GM15510 (cell line): ENCODE measurements around the gene HSPG2.

ENCODE experiments used
- POLR2A ChIP-seq: IDR thresholded peaks from 3 replicates; pipeline ENCODE4 v1.6.1; 2011; ENCODE audit warnings: borderline replicate concordance; ENCODE audit not compliant: insufficient read length; ENCODE audit errors: extremely low read depth

Gene HSPG2

DNA sequence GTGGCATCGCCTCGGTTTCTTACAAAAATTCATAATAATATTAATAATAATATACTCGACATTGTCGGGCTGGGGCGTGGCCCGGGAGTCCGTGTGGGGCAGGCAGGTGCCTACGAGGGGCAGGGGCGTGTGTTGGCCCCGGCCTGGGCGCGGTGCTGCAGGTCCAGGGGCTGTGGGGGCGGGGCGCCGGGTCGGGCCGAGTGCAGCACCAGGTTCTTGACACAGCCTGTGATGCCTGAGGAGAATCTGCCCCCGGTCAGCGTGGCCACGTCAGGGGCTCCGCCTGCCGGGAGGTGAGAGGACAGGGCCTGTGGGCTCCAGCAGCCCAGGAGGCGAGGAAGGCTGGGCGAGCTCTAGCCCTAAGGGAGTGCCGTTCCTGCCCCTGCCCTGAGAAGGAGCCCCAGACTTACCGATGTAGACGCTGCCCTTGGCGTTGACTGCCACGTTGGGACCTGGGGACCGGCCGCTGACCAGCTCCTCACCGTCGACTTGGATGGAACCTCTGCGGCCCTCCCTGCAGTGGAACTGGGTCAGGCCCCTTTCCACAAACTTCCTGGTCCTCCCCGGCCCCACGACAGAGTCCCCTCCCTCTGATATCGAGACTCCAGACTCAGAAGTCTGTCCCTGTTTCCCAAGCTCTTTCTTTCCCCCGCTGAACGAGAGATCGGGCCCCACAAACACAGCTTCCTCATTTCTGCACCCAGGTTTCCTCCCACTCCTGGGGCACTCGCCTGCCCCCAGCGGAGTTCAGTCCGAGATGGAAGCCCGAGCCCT, 113.7 kb downstream of the HSPG2 start:
- TF ChIP-seq POLR2A, result no peak

DNA sequence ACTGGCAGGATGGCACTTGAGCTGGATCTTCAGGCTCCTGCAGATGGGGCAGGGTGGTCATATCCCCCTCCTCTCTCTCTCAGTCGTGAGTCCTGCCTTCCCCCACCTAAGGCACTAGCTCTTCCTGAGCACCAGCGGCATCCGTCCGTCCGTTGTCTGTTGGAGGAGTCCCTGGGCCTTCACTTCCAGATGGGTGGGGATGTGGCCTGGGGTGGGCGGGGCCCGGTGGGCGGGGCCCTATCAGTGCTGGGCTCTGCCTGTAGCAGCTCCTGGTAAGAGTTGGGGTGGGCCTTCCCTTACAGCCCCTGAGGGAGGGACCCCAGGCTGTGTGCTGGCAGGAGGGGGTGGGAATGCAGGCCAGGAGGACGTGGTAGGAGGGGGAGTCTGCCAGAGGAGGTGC, 114.8 kb downstream of the HSPG2 start:
- no peak for TF ChIP-seq POLR2A

DNA sequence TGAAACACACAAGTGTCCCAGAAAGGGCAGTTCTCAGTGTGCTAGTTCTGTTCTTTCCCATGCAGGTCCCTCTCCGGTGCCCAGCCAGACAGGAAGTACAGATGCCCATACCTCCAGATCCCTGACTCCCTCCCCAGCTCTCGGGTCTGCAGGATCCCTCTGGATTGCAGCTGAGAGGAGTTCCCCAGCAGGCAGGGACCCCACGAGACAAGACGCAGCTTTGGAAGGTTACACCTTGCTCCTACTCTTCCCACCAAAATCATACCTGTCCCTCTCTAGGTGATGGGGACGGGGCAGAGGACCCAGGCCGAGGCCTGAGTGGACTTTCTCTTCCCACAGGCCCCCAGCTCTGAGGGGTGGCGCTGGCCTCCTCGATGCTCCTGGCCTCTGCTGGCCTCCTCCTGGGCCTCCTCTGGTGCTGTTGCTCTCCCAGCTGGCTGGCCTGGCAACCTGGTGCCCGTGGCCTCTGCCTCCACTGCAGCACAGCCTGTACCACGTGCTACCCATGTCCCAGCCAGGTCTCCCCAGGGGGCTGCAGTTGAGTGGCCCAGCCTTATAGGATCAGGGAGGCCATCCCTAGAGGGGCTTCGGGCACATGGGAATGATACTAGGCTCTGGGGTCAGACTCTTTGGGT, 115.6 kb downstream of the HSPG2 start:
- TF ChIP-seq POLR2A, result no peak

DNA sequence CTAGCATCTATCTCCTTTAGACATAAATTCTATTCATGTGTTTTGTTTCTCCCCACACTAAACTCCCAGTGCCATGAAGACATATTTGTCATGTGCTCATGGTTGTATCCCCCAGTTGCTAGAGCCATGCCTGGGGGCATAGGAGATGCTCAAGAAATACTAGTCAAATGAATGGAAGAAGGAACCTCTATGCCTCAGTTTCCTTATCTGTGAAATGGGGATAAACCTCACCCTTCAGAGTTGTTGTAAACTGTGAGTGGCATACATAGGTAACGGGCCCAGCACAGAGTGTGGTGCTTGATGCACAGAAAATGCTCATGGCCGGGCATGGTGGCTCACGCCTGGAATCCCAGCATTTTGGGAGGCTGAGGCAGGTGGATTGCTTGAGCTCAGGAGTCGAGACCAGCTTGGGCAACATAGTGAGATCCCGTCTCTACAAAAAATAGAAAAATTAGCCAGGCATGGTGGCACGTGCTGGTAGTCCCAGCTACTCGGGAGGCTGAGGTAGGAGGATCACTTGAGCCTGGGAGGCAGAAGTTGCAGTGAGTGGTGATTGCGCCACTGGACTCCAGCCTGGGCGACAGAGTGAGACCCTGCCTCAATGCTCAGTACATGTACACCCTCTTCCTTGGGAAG, 116.4 kb downstream of the HSPG2 start:
- TF ChIP-seq POLR2A, result no peak

DNA sequence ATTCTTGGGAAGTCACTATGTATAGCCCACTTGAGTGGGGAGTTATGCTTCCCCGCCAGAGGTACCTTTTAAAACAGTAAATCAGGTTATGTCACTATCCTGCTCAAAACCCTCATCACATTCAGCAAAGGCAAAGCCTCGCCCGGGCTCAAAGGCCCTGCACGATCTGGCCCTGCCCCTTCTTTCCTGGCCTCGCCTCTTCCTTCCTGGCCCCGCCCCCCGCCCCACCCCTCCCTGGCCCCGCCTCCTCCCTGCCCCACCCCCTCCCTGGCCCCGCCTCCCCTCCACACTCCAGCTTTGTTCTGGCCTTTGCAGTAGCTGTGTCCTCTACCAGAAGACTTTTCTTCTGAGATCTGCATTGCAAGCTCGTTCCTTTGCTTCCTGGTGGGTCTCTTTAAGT, 118.5 kb downstream of the HSPG2 start:
- no peak for TF ChIP-seq POLR2A

DNA sequence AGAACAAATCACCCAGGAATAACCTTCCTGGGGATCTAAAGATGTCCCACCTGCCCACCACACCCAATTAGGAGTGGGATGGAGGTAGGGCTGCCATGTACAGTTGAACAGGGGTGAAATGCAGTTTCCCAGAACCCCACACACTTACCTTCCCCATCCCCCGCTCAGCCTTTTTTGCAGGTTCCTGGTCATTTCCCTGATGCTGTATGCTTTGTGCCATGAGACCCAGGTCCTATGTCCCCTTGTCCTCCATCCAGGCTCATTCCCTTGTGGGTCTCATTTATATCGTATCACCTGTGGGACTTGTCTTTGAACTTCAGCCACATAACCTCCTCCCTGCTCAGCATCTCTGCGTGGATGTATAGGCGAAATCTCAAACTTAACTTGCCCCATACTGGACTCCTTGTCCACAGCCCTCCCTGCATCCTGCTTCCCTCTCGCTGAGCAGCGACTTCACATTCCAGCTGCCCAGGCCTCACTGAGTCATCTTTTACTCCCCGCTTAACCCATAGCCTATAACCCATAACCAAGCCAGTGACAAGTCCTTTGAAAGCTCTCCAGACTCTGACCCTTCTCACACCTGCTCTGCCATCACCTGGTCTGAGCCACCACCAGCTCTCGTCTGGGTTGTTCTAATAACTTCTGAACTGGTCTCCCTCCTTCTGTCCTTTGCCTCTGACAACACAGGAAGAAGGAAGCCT, 120.4 kb downstream of the HSPG2 start:
- TF ChIP-seq POLR2A, result no peak

DNA sequence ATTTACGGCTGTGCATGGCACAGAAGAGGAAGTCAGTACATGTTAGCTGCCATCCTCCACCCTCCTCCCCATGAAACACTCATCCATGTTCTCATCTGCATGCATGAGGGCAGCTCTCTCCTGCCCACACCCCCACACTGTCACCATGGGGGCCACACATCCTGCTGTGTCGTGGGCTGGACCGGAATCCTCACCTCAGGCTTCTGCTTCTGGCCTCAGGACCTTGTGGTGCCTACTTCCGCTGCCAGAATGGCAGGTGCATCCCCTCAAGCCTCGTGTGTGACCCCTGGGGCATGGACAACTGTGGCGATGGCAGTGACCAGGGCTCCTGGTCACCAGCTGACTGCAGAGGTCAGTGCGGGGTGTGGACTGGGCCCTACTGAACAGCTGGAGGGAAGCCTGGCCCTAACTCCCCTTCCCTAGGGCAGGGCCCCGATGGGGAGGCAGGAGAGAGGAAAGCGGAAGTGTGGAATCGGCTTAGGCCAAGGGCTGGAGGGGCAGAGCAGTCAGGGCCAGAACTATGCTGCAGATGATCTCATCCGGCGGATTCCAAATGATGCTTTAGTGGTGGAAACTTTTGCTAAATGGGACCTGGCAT, 121.3 kb downstream of the HSPG2 start:
- no peak for TF ChIP-seq POLR2A

DNA sequence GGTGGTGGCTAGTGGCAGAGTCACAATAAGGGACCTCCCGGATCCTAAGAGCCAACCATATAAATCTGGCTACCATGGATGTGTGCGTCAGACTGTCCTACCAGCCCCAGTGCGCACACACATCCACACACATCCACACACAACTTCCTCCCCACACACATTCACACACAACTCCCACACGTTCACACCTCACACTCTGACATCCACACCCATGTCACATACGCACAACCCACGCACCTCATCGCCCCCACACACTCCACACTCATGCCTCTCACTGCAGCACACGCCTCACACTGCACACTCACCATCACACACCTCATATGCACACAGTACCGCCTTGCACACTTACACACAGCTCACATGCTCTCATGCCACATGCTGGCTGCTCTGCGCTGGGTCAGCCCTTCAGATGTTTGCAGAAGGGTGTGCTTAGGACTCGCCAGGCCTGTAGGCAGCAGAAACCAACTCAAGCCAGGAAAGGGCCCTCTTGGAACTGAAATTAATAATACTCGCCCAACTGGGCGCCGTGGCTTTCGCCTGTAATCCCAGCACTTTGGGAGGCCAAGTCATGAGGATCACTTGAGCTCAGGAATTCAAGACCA, 122.0 kb downstream of the HSPG2 start:
- TF ChIP-seq POLR2A, result no peak

DNA sequence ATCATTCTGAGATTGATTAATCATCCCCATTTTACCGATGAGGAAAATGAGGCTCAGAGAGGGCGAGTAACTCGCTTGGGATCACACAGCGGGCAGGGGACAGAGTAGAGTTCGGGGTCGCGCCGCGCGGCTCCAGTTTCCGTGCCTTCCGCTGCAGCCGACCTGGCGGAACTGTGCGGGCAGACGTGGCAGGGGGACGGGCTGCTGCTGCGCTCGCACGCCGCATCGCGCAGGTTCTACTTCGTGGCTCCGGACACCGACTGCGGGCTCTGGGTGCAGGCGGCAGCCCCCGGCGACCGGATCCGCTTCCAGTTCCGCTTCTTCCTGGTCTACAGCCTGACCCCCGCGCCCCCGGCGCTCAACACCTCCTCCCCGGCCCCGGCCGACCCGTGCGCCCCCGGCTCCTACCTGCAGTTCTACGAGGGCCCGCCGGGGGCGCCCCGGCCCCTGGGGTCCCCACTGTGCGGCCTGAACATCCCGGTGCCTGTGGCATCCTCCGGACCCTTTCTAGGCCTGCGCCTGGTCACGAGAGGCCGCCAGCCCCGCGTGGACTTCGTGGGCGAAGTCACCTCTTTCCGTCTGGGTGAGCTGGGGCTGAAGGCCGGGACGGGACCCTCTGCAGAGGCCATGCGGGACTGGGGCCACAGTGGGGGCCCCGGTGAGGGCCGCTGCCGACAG, 122.7 kb downstream of the HSPG2 start:
- TF ChIP-seq POLR2A, result no peak

DNA sequence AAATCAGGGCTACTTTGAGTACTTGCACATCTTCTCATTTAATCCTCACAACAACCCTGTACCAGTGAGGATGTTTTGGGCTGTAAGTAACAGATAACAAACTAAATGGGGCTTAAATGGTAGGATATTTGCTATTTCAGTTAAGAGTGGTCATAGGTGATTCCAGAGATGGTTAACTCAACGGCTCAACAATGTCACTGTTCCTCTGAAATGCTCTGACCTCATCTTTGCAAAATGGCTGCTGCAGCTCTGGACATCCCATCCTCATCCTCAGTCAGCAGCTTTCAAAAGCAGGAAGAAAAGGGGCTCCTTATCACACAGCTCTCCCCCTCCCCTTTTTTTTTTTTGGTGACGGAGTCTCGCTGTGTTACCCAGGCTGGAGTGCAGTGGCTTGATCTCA, 123.6 kb downstream of the HSPG2 start:
- no peak for TF ChIP-seq POLR2A

DNA sequence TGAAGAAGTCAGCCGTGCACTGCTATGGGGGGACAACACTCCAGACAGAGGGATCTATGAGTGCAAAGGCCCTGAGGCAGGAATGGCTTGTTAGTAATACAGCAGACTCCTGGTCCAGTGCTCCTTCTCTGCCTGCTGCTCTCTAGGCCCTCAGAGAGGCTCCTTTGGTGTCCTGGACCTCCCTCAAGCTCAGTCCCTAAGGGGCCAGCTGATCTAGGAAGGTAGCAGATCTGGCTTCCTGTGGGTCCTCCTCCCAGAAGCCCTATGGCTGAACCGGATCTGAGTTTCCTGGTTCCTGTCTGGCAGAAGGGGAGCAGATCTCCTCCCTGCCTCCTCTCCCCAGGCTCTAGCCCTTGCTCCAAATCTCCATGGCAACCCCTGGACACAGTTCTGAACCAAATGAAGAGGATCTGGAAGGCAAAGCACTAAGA, 125.2 kb downstream of the HSPG2 start, which contains the start of gene LDLRAD2:
TSS of gene LDLRAD2 (plus strand) at position 391 of the 431 bp plus-strand sequence. CDS start 187 bp downstream, outside the sequence.
- TF ChIP-seq POLR2A, result no peak

DNA sequence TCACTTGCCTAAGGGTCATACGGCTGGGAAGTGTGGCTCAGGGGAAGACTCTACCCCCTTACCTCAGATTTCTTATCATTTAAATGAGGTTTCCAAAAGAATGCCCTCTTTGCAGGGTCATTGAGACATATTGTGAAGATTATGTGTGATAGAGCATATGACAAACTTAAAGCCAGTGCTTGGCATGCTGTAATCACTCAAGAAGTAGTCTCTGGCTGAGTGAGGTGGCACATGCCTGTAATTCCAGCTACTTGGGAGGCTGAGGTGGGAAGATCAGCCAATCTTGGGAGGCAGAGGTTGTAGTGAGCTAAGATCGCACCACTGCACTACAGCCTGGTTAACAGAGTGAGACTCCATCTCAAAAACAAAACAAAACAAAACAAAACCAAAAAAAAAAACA, 132.6 kb downstream of the HSPG2 start:
- TF ChIP-seq POLR2A, result no peak

DNA sequence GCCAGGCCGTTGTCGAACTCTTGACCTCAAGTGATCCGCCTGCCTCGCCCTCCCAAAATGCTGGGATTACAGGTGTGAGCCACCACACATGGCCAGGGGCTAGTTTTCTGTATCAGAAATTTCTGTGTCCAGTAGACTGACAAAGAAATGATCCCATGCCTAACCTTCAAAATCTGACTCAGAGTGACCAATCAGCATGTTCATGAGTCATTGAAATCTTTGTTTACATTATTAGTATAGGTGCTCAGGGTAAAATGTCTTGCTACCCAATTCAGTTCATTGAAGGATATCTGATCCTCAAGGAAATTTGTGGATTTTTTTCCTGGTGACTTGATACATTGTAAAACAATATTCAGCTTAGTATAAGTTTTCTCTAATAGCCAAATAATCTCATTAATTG, 136.0 kb downstream of the HSPG2 start:
- no peak for TF ChIP-seq POLR2A

DNA sequence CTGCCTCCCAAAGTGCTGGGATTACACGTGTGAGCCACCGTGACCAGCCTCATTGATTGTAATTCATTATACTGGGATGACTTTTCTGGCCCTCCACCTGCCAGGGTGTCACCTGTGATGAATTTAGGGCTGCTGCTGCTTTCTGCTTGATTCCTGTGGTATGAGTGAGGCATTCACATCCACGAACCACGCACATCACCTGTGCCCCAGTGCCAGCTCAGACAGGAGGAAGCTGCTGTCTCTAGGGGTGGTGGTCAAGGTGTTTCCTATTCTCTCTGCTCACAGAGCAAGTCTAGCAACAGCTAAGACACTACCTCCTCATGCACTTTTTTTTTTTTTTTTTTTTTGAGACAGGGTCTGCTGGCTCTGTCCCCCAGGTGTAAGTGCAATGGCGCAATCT, 137.4 kb downstream of the HSPG2 start:
- no peak for TF ChIP-seq POLR2A
